ENCODE measurements around the gene YARS1. TPM values are rescaled to one million over a fixed set of nuclear protein-coding genes. Genes with fewer than 3 reads are reported as not detected.
A peak's percentile ranks its signal among the peaks of the same experiment; 100 is the strongest.
"Not testable (repeated sequence)": the region's sequence is repeated elsewhere in the genome, so short reads cannot be mapped to it uniquely, and the experiment has no call there.

Gene YARS1
- total RNA-seq, 6 donors from 2014 or later: 82.1 to 110 (median 95.1) TPM

DNA sequence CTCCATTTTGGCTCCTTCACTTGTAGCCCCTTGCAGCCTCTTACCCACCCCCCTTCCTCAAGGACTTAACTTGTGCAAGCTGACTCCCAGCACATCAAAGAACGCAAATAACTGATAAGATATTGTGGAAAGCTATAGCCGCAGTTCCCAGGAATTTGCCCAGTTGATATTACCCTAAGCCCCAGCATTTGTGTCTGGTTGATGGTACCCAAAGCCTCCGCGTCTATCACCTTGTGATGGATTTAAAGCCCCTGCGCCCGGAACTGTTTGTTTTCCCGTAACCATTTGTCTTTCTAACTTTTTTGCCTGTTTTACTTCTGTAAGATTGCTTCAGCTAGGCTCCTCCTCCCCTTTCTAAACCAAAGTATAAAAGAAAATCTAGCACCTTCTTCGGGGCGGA lies 5.9 kb downstream of the YARS1 start:
- no peak overlapping the region for H3K27ac ChIP-seq
- DNase-seq: no peak
- H3K4me1 ChIP-seq: peaks cover 29 to 50% (median 43%) of the 10 kb centered on the region in 4 donors
- H3K4me3 ChIP-seq: no peak overlapping the region
- H3K9me3 ChIP-seq: no peaks in the 10 kb centered on the region
- no peaks in the 10 kb centered on the region for H3K27me3 ChIP-seq
- TF ChIP-seq, protein P1, sequence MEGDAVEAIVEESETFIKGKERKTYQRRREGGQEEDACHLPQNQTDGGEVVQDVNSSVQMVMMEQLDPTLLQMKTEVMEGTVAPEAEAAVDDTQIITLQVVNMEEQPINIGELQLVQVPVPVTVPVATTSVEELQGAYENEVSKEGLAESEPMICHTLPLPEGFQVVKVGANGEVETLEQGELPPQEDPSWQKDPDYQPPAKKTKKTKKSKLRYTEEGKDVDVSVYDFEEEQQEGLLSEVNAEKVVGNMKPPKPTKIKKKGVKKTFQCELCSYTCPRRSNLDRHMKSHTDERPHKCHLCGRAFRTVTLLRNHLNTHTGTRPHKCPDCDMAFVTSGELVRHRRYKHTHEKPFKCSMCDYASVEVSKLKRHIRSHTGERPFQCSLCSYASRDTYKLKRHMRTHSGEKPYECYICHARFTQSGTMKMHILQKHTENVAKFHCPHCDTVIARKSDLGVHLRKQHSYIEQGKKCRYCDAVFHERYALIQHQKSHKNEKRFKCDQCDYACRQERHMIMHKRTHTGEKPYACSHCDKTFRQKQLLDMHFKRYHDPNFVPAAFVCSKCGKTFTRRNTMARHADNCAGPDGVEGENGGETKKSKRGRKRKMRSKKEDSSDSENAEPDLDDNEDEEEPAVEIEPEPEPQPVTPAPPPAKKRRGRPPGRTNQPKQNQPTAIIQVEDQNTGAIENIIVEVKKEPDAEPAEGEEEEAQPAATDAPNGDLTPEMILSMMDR (IDR thresholded peaks at IDR 0.05): no peak
- TF ChIP-seq POLR2A (IDR thresholded peaks at IDR 0.05) (no peak), EP300 (IDR thresholded peaks at IDR 0.05) (no peak), POLR2AphosphoS5 (IDR thresholded peaks at IDR 0.05) (no peak)
- ATAC-seq (ENCODE audit: low FRiP score in 2 of 2): no peak
- H3K36me3 ChIP-seq: peaks cover 4 to 53% (median 31%) of the 10 kb centered on the region in 4 donors
- WGBS, 2 donors: 88 to 92% methylated on average over 9 of the region's 9 CpGs

DNA sequence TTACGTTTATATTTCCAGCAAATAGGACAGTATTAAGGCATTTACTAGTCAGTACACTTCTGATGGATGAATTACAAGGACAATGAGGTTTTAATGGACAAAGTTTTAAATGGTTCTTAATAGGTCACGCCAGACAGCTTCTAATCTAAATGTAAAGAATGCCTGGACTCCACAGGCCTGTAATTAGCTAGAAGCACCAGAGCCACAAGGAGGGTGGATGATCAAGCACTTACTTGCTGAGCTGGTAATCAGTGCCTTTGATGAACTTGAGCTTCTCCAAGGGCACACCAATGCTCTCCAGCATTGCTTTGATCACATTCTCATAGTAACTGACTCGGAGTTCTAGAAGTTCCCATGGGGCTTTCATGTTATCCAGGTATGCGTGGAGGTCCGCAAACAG lies 6.8 kb downstream of the YARS1 start:
- TF ChIP-seq POLR2A (IDR thresholded peaks at IDR 0.05) (no peak), POLR2AphosphoS5 (IDR thresholded peaks at IDR 0.05) (no peak), EP300 (IDR thresholded peaks at IDR 0.05) (no peak)
- TF ChIP-seq, protein P1 (IDR thresholded peaks at IDR 0.05): no peak
- Histone ChIP-seq H3K27me3 (no peaks in the 10 kb centered on the region), H3K9me3 (no peaks in the 10 kb centered on the region), H3K36me3 (peaks cover 4 to 62% (median 40%) of the 10 kb centered on the region in 4 donors), H3K4me3 (no peak overlapping the region), H3K4me1 (peaks cover 25 to 45% (median 37%) of the 10 kb centered on the region in 4 donors), H3K27ac (no peak overlapping the region)
- 88 to 91% methylated on average over 5 of the region's 5 CpGs for WGBS, 2 donors
- ATAC-seq (ENCODE audit: low FRiP score in 2 of 2): no peak
- DNase-seq: no peak

DNA sequence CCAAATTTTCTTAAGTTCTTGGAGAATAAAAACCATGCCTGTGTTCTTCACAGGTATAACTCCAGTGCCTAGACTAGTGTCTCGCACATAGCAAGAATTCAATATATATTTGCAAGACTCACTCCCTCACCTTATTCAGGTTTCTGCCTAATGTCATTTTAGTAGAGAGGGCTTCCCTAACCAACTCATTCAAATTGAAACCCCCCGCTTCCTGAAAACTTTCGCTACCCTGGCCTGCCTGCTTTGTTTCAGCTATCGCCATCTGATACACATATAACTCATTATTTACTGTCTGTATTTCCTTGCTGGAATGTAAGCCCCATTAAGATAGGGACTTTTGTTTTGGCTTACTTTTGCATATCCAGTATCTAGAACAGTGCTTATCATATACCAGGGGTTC lies 8.6 kb downstream of the YARS1 start:
- Histone ChIP-seq H3K4me1 (peaks cover 11 to 28% (median 21%) of the 10 kb centered on the region in 4 donors), H3K9me3 (no peaks in the 10 kb centered on the region), H3K4me3 (no peak overlapping the region), H3K27ac (no peak overlapping the region), H3K36me3 (peaks cover 4 to 67% (median 44%) of the 10 kb centered on the region in 4 donors), H3K27me3 (no peaks in the 10 kb centered on the region)
- TF ChIP-seq, protein P1 (IDR thresholded peaks at IDR 0.05): no peak
- TF ChIP-seq POLR2AphosphoS5 (IDR thresholded peaks at IDR 0.05): no peak
- no peak for TF ChIP-seq EP300 (IDR thresholded peaks at IDR 0.05)
- no peak for TF ChIP-seq POLR2A (IDR thresholded peaks at IDR 0.05)
- WGBS, 2 donors: 90 to 93% methylated on average over 4 of the region's 4 CpGs
- no peak for ATAC-seq (ENCODE audit: low FRiP score in 2 of 2)
- DNase-seq: no peak

DNA sequence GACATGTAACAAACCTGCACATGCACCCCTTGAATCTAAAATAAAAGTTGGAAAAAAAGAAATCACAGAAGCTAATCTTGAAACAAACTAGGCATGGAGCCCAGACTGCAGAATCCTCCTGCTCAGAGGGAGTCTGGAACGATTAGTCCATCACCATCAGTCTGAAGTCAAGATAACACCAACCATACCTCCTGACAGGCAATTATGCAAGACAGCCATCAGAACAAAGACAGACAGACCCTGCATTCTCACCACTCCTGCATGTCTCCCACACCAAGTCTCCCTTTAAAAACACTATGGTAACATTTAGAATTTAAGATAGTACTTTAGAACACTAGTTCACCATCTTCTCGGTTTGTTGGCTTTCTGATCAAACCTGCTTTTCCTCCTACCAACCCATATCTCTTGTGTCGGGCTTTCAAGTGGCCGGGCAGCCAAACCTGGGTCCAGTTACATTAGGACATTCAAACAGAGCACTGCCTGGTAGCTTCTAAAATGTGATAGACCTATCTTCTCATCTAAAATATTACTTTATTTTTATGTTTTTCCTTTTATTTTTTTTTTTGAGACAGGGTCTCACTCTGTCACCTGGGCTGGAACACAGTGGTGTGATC lies 10.1 kb downstream of the YARS1 start:
- Histone ChIP-seq H3K4me3 (no peak overlapping the region), H3K9me3 (no peaks in the 10 kb centered on the region), H3K4me1 (peaks cover 9 to 21% (median 13%) of the 10 kb centered on the region in 4 donors), H3K36me3 (peaks cover 4 to 82% (median 53%) of the 10 kb centered on the region in 4 donors), H3K27me3 (no peaks in the 10 kb centered on the region), H3K27ac (peak overlapping the region in 2 of 4 donors; percentile 11 to 23)
- peak in 1 of 2 donors; percentile 56 for DNase-seq
- no peak for ATAC-seq (ENCODE audit: low FRiP score in 2 of 2)
- TF ChIP-seq POLR2A (IDR thresholded peaks at IDR 0.05) (no peak), EP300 (IDR thresholded peaks at IDR 0.05) (no peak), POLR2AphosphoS5 (IDR thresholded peaks at IDR 0.05) (no peak)
- TF ChIP-seq, protein P1 (IDR thresholded peaks at IDR 0.05): no peak
- 52 to 62% methylated on average over 4 of the region's 4 CpGs for WGBS, 2 donors

DNA sequence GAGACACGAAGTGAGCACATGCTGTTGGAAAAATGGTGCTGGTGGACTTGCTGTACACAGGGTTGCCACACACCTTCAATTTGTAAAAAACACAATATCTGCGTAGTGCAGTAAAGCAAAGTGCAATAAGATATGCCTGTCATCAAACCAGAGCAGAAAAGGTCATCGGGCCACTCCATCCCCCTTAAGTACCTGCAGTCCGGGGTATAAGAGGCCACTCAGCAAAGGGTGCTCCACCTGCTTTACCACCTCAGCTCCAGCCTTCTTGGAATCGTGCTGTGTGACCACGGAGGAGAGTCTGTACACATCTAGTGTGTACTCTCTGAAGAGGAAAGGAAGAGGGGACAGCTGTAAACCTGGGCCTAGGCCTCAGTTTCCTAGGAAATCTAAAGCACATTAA lies 10.9 kb downstream of the YARS1 start:
- ATAC-seq (ENCODE audit: low FRiP score in 2 of 2): peak; percentile 41 to 93
- H3K27ac ChIP-seq: peak overlapping the region in 2 of 4 donors; percentile 15 to 24
- peak; percentile 44 to 64 for TF ChIP-seq POLR2AphosphoS5 (IDR thresholded peaks at IDR 0.05)
- peak in 1 of 4 donors; percentile 29 for TF ChIP-seq EP300 (IDR thresholded peaks at IDR 0.05)
- TF ChIP-seq POLR2A (IDR thresholded peaks at IDR 0.05): no peak
- H3K9me3 ChIP-seq: no peaks in the 10 kb centered on the region
- no peak overlapping the region for H3K4me3 ChIP-seq
- H3K27me3 ChIP-seq: no peaks in the 10 kb centered on the region
- DNase-seq: peak in 1 of 2 donors; percentile 89
- peaks cover 4 to 86% (median 54%) of the 10 kb centered on the region in 4 donors for H3K36me3 ChIP-seq
- H3K4me1 ChIP-seq: peaks cover 5 to 20% (median 11%) of the 10 kb centered on the region in 4 donors
- WGBS, 2 donors: 60 to 64% methylated on average over 6 of the region's 6 CpGs

DNA sequence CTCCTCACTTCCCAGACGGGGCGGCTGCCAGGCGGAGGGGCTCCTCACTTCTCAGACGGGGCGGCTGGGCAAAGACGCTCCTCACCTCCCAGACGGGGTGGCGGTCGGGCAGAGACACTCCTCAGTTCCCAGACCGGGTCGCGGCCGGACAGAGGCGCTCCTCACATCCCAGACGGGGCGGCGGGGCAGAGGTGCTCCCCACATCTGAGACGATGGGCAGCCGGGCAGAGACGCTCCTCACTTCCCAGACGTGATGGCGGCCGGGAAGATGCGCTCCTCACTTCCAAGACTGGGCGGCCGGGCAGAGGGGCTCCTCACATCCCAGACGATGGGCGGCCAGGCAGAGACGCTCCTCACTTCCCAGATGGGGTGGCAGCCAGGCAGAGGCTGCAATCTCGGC lies 12.7 kb downstream of the YARS1 start:
- WGBS, 2 donors: 99 to 100% methylated on average over 9 to 14 of the region's 30 CpGs
- H3K36me3 ChIP-seq: peaks cover 4 to 87% (median 44%) of the 10 kb centered on the region in 4 donors
- DNase-seq: peak in 1 of 2 donors; percentile 73
- not testable (repeated sequence) for ATAC-seq (ENCODE audit: low FRiP score in 2 of 2); H3K4me3 ChIP-seq; H3K27me3 ChIP-seq; H3K27ac ChIP-seq; H3K9me3 ChIP-seq
- H3K4me1 ChIP-seq: peaks cover 5 to 20% (median 11%) of the 10 kb centered on the region in 4 donors
